ENCODE measurements around the gene ZNF236.

- no peak for TF ChIP-seq POLR2AphosphoS5 (IDR thresholded peaks at IDR 0.05; ENCODE audit: low read depth, low read length)
- no peak for TF ChIP-seq TAF1 (IDR thresholded peaks at IDR 0.05; ENCODE audit: borderline replicate concordance, insufficient read depth, low read length)
- no peak for TF ChIP-seq REST (IDR thresholded peaks at IDR 0.05; ENCODE audit: insufficient read depth in 1 of 2, low read depth in 2 of 2, low read length in 2 of 2)
Observed at GRCh38 chr18:77015169-77015568, 192.8 kb downstream of the ZNF236 start.
